ENCODE results near the gene TOB1. TPM values are rescaled to one million over a fixed set of nuclear protein-coding genes. Genes with fewer than 3 reads are reported as not detected.
"Not testable (repeated sequence)": the region's sequence is repeated elsewhere in the genome, so short reads cannot be mapped to it uniquely, and the experiment has no call there.

The TOB1 gene
- total and polyA plus RNA-seq, 8 donors = 30.1 to 346 (median 80.0) TPM

DNA sequence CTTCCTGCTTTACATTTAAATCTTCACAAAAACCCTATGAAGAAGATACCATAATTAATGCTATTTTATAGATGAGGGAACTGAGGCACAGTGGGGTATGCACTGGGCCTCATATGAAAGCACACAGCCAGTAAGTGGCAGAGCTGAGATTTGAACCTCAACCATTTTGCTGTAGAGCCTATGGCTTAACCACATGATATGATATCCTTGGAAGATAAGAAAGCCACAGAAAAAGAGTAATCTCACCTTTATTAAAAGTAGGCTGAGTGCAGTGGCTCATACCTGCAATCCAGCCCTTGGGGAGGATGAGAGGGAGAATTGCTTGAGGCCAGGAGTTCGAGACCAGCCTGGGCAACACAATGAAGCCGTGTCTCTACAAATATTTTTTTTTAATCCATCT is 15.0 kb upstream of the TOB1 start:
- WGBS, 5 donors = 68 to 80% (median 77%) methylated on average over 2 of the region's 2 CpGs

DNA sequence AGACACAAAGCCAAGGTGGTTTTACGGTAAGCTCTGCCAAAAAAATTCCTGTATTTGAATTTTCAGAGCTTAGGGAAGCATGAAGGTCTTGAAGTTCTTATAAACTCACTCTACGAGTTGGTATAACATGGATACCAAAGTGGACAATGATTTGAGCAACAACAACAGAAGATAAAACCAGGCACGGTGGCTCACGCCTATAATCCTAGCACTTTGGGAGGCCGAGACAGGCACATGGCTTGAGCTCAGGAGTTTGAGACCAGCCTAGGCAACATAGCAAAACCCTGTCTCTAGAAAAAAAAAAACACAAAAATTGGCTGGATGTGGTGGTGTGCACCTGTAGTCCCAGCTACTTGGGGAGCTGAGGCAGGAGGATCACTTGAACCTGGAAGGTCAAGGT is 12.9 kb upstream of the TOB1 start:
- no peak for DNase-seq
- H3K27me3 ChIP-seq = no peaks in the 10 kb centered on the region
- no peaks in the 10 kb centered on the region for H3K36me3 ChIP-seq
- no peaks in the 10 kb centered on the region for H3K9me3 ChIP-seq
- H3K4me3 ChIP-seq = no peak overlapping the region
- WGBS, 5 donors = 92 to 98% (median 95%) methylated on average over 5 of the region's 5 CpGs
- H3K4me1 ChIP-seq = peaks cover under 1 to 18% (median 13%) of the 10 kb centered on the region in 4 donors
- TF ChIP-seq POLR2A (IDR thresholded peaks at IDR 0.05) = no peak
- TF ChIP-seq POLR2AphosphoS5 (IDR thresholded peaks at IDR 0.05) = no peak
- no peak for TF ChIP-seq CTCF (IDR thresholded peaks at IDR 0.05)
- no peak for TF ChIP-seq EP300 (IDR thresholded peaks at IDR 0.05)
- H3K27ac ChIP-seq = no peak overlapping the region
- intact Hi-C loops (cut with DNase I; ENCODE audit: low total_unique reads) = no loop called here

More for the DNA sequence above, 15.0 kb upstream of the TOB1 start:
- Histone ChIP-seq H3K9me3 (no peaks in the 10 kb centered on the region), H3K27me3 (no peaks in the 10 kb centered on the region), H3K4me1 (peaks cover 13 to 28% (median 19%) of the 10 kb centered on the region in 4 donors), H3K36me3 (no peaks in the 10 kb centered on the region), H3K4me3 (no peak overlapping the region), H3K27ac (no peak overlapping the region)
- no peak for DNase-seq
- intact Hi-C loops (cut with DNase I; ENCODE audit: low total_unique reads) = no loop called here
- TF ChIP-seq CTCF (IDR thresholded peaks at IDR 0.05) (no peak), EP300 (IDR thresholded peaks at IDR 0.05) (no peak), POLR2A (IDR thresholded peaks at IDR 0.05) (no peak), POLR2AphosphoS5 (IDR thresholded peaks at IDR 0.05) (no peak)

DNA sequence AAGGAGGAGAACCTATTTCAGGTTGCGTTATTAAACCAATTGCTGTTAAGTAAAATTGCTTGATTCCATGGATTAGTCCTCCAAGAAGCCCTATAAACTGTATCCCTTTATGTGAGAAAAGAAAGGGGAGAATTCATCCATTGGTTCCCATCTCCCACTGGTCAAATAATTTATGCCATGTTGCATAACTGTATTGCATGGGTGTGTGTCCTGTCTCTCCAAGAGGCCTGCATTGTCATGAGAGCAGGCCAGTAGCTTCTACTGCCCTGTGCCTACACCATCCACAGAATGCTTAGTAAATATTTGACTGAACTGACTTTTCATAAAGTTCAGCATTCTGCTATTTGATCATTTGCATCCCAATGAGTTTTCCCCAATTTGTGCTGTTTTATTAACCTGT is 11.7 kb upstream of the TOB1 start:
- TF ChIP-seq CTCF (IDR thresholded peaks at IDR 0.05) = no peak
- no peak for TF ChIP-seq POLR2AphosphoS5 (IDR thresholded peaks at IDR 0.05)
- no peak for TF ChIP-seq POLR2A (IDR thresholded peaks at IDR 0.05)
- TF ChIP-seq EP300 (IDR thresholded peaks at IDR 0.05) = no peak
- no peak for DNase-seq
- H3K27ac ChIP-seq = no peak overlapping the region
- no peaks in the 10 kb centered on the region for H3K27me3 ChIP-seq
- H3K36me3 ChIP-seq = no peaks in the 10 kb centered on the region
- intact Hi-C loops (cut with DNase I; ENCODE audit: low total_unique reads) = no loop called here
- WGBS, 5 donors = 95 to 100% (median 97%) methylated on average over 1 of the region's 1 CpG
- H3K4me3 ChIP-seq = no peak overlapping the region
- H3K9me3 ChIP-seq = no peaks in the 10 kb centered on the region
- peaks cover 4 to 18% (median 8%) of the 10 kb centered on the region in 4 donors for H3K4me1 ChIP-seq

DNA sequence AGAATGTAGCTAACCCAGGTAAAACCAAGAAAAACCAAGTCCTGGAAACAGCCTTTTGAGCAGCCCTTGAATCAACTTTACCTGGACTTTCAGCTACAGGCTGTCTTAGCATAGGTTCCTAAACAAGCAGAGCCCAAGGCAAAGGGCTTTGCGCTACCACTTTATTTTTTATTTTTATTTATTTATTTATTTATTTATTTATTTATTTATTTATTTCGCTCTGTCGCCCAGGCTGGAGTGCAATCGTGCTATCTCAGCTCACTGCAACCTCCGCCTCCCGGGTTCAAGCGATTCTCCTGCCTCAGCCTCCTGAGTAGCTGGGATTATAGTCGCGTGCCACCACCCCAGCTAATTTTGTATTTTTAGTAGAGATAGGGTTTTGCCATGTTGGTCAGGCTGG is 10.9 kb upstream of the TOB1 start:
- H3K4me1 ChIP-seq = peaks cover 11 to 26% (median 15%) of the 10 kb centered on the region in 4 donors
- H3K27ac ChIP-seq; H3K9me3 ChIP-seq; intact Hi-C loops (cut with DNase I; ENCODE audit: low total_unique reads); H3K36me3 ChIP-seq; H3K27me3 ChIP-seq; H3K4me3 ChIP-seq; DNase-seq: not testable (repeated sequence)
- WGBS, 5 donors = 94 to 97% (median 96%) methylated on average over 9 of the region's 9 CpGs

DNA sequence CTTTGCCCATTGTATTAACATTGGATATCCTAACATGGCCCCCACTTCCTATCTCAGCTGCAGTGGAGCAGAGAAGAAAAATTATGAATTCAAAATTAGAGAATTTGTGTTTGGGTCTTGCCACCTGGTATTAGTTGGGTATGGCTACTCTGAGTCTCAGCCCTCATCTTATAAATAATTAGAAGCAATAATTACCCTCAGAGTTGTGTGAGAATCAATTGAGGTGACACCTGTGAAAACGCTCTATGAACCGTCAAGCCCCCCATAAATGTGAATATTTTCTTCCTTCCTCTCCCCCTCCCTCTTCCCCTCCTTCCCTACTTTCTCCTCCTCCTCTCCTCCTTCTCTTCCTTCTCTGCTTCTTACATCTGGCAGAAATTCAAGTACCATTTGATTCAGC is 8.9 kb upstream of the TOB1 start:
- intact Hi-C loops (cut with DNase I; ENCODE audit: low total_unique reads) = no loop called here
- H3K36me3 ChIP-seq = no peaks in the 10 kb centered on the region
- peaks cover 20 to 39% (median 25%) of the 10 kb centered on the region in 4 donors for H3K4me1 ChIP-seq
- no peaks in the 10 kb centered on the region for H3K27me3 ChIP-seq
- H3K9me3 ChIP-seq = no peaks in the 10 kb centered on the region
- H3K27ac ChIP-seq = no peak overlapping the region
- no peak for TF ChIP-seq POLR2AphosphoS5 (IDR thresholded peaks at IDR 0.05)
- no peak for TF ChIP-seq EP300 (IDR thresholded peaks at IDR 0.05)
- no peak for TF ChIP-seq CTCF (IDR thresholded peaks at IDR 0.05)
- no peak for TF ChIP-seq POLR2A (IDR thresholded peaks at IDR 0.05)
- WGBS, 5 donors = 69 to 95% (median 82%) methylated on average over 2 of the region's 2 CpGs
- H3K4me3 ChIP-seq = no peak overlapping the region
- DNase-seq = no peak

Data from stomach (tissue), 9 donors.